NOMO-1 treated with dmso at 0.1 percent for 144 hours (cell line): ENCODE results near the gene NAT16.

ENCODE experiments used
- DNase-seq: peaks from one replicate; lab custom pipeline; 2025; ENCODE audit not compliant: unreplicated experiment; lab: John Stamatoyannopoulos, UW

Gene NAT16

GRCh38 chr7:101180130-101180755 lies at the start of gene NAT16:
NAT16 (minus strand) TSS chr7:101180293; CDS start chr7:101174807, 5,486 bp downstream.
- no peak for DNase-seq

GRCh38 chr7:101226721-101227120 lies 46.6 kb upstream of the NAT16 start:
- DNase-seq = no peak

- DNase-seq = no peak
Measured at GRCh38 chr7:101225650-101226049, 45.6 kb upstream of the NAT16 start.

- no peak for DNase-seq
Measured at GRCh38 chr7:101223528-101223927, 43.4 kb upstream of the NAT16 start.

- DNase-seq = no peak
Measured at GRCh38 chr7:101222275-101222830, 42.3 kb upstream of the NAT16 start.

- DNase-seq = no peak
Measured at GRCh38 chr7:101220295-101220694, 40.2 kb upstream of the NAT16 start.

- no peak for DNase-seq
Measured at GRCh38 chr7:101218236-101219125, 38.4 kb upstream of the NAT16 start.

GRCh38 chr7:101217388-101218235 lies 37.5 kb upstream of the NAT16 start, which contains the start of the genes PLOD3 and ZNHIT1:
PLOD3 (minus strand) TSS chr7:101217581; CDS start chr7:101217274, 307 bp downstream.
ZNHIT1 (plus strand) TSS chr7:101218165; CDS start chr7:101218196, 31 bp downstream.
- DNase-seq = peak; percentile 96

- no peak for DNase-seq
Measured at GRCh38 chr7:101216860-101217387, 36.8 kb upstream of the NAT16 start.

GRCh38 chr7:101216001-101216859 lies 36.1 kb upstream of the NAT16 start:
- peak; percentile 31 for DNase-seq

GRCh38 chr7:101212014-101212413 lies 31.9 kb upstream of the NAT16 start:
- DNase-seq = no peak

GRCh38 chr7:101211501-101211900 lies 31.4 kb upstream of the NAT16 start:
- no peak for DNase-seq

- DNase-seq = no peak
Measured at GRCh38 chr7:101210143-101210542, 30.1 kb upstream of the NAT16 start.

- no peak for DNase-seq
Measured at GRCh38 chr7:101208794-101209193, 28.7 kb upstream of the NAT16 start.

GRCh38 chr7:101207459-101207858 lies 27.4 kb upstream of the NAT16 start:
- no peak for DNase-seq

GRCh38 chr7:101206665-101207042 lies 26.6 kb upstream of the NAT16 start:
- DNase-seq = no peak

GRCh38 chr7:101205901-101206664 lies 26.0 kb upstream of the NAT16 start:
- no peak for DNase-seq

GRCh38 chr7:101203740-101204738 lies 23.9 kb upstream of the NAT16 start:
- DNase-seq = peak; percentile 59
